GM19025 (cell line): Measurements from ENCODE around the gene GPC6.

ENCODE experiments used
- ATAC-seq: cut with Tn5 transposase; IDR thresholded peaks from one replicate; pipeline ENCODE4 v1.9.1; 2021; ENCODE audit warnings: mild to moderate bottlenecking, low read depth, moderate library complexity; ENCODE audit not compliant: unreplicated experiment

GPC6 gene

DNA sequence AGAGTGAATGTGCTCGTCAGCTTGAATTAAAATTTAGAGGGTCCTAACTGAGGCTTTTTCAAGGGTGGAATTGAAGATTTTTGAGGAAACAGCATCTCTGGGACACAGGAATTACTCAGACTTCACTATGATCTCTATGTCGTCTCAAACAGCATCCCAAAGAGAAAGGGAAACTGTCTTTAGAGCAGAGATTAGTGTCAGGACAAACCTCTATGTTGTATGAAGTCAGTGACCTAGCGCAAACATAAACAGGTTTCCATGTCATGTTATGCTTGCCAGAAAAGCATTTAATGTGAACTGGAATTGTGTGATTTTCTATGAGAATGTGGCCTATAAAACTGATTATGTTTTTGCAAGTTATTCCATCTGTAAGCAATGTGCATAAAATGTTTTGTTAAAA lies 573.7 kb downstream of the GPC6 start:
- ATAC-seq = no peak

DNA sequence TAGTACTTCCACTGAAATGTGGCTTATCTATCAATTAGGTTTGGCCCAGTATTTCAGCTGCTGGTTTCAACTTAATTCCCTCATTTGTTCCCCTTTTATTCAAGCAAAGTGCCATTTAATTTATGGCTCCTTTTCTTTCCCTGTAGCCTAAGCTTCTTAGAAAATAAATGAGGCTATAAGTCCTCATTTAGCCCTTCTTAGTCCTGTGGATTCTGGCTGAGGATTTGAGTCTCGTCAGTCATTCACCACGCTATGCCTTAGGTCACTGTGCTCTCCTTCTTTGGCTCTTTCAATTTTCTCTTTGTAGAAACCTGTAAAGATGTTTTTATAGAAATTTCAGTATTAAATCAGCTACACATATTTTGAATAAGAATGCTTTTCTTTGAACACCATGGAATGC lies 579.1 kb downstream of the GPC6 start:
- ATAC-seq = no peak

DNA sequence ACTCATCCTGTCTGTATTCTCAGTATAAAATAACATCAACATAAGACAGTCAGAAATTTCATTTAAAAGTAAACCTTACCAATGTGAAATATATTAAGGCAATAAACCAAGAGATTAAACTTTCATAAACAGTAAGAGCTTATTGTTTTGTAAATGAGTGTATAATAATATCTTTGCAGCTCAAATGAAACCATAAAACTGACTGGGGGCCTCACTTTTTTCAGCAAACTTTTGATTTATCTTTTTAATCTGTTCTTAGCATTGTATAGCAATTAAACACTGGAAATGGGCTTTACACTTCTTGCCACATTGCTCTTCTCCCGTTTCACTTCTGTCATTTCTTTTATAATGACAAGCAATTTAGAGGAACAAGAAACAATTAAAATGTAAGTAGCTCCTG lies 580.3 kb downstream of the GPC6 start:
- no peak for ATAC-seq

DNA sequence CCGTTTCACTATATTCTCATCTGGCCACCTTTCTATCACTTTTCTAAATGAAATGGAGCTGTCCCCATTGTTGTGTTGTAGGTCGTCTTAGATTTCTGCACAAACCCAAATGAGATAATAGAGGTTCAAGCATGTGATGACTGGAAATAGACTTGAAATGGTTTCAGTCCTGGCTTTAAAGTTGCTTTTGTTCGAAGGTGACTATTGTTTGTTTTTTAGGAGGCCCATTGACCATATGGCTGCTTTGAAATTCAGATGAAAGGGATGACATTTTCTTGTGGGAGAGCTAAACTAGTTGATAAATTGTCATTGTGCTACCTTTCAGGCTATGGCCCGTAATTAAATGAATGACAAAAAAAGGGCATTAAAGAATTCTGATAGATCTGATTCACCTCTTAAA lies 583.7 kb downstream of the GPC6 start:
- no peak for ATAC-seq

DNA sequence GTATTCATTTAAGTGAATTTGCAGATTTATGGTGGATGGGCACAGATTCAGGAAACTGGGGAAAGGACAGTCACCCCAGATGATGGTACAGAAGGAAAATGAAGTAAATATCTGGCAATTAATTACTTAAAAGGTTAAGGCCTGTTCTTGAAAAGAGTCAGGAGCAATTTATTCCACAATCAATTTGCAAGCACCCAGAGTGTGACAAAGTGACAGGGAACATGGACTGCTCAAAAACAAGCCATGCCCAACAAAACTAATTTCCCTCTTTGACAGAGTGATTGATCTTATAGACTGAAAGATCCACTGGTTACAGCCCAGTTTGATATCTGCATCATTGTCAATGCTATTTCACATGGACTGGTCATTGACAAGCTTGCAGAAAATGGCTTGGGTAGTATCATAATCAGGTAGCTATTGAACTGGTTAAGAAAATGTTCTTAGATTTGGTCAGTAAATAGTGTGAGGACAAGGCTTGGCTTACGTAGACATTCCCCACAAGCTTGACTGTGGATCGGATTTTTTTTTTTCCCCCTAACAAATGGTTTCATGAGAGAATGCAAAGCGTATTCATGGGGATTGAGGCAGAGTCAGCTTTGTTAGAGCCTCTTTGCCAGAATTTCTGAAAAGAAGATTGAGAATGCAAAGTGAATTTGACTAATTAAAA lies 584.6 kb downstream of the GPC6 start:
- ATAC-seq = no peak

DNA sequence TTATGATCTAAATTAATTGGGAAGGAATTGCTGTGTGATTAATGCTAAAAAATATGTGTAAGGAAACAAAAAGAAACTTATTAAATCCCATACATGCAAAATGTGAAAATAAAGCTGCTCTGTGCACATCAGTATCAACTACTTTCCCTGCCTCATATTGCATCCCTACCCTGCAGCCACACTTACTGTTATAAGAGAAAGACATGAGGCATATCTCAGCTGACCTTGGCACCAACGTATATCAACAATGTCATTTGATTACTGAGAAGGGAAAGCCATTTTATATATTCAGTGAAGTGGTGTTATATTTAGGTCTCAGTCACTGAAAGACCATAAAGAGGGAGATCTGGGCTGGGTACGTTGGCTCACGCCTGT lies 585.1 kb downstream of the GPC6 start:
- no peak for ATAC-seq

DNA sequence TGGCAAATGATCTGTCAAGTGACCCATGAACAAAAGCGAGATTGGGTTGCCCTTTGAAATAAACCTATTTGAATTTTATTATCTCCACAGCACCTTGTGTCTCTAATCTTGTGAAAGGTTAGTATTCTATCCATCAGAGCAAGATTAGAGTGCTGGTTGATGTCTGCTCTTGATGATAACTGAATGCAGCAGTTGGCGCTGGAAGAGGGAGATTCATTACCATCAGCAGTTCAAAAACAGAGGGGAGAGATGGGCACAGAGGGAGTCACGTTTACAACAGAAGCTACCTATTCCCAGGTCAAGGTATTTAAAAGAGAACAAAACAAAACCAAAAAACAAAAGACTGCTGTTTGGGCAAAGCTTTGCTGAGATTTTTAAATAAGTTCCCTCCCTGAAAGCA lies 588.1 kb downstream of the GPC6 start:
- ATAC-seq = no peak

DNA sequence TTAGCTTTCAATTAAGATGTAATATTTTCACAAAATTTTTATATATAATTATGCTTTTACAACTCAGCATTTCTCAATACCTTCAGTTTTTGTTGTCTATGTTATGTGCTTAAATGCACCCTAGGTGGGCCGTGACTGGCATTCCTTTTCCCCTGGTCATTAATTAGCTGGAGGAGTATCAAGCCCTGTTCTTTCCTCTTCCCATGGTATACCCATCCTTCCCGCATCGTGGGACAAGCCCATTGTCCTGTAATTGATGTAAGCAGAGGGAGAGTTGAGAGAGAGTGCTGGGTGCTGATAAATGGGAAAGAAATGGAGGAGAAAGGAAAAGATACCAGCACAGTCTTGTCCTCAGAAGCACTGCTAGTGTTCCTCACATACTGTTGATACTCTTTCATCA lies 591.7 kb downstream of the GPC6 start:
- no peak for ATAC-seq

DNA sequence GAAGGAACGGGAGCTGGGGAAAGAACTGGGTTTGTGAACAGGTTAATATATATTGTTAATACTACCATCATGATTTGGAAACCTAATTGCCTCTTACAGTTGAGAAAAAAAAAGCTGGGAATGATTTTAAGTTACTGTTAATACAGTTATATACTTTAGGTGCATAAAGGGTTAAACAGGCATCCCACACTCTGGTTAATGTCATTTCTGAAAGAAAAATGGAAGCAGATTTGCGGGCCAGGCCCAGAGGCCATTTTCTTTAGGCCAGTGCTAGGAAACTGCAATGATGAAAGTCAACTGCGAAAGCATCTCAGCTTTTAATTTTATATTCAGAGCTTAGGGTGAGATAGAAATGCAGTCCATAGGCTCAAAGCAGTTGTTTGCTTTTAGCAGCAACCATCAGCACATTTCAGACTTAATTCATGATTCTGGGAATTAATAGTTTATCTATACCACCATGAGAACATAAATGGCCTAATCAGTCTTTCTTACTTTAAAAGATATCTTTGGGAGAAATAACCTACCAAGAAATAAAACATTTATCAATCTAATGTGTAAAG lies 592.8 kb downstream of the GPC6 start:
- ATAC-seq = no peak

DNA sequence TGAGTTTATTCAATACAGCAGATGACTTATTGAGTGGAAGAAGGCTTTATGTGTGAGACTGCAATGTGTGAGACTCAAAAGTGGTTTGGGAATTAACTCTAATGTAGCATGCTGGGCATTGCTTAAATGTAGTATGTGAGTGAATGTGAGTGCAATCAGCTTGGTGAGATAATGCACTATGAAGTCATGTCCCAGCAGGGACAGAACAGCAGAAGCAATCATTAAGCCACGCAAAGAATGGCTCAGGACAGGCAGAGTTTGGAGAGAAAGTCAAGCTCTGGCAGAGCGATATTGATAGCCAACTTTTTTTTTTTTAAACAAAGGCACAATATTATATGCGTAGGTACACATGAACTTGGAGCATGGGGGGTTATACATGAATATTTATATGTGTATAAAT lies 597.7 kb downstream of the GPC6 start:
- ATAC-seq = no peak

DNA sequence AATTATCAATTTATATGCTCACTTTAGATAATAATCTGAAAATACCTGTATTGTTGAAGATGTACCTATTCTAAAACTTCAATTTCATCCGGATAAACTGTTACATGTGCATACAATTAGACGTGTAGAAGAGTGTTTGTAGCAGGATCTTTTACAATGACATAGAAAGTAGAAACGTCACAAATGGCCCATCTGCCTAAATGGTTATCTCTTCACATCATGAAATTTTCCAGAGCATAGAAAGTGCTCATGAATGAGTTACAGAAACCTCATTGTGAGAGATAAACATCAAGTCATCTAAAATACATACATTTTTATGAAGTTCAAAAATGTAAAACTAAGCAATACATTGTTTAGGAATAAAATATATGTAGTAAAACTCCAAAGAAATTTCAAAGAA lies 607.4 kb downstream of the GPC6 start:
- no peak for ATAC-seq

DNA sequence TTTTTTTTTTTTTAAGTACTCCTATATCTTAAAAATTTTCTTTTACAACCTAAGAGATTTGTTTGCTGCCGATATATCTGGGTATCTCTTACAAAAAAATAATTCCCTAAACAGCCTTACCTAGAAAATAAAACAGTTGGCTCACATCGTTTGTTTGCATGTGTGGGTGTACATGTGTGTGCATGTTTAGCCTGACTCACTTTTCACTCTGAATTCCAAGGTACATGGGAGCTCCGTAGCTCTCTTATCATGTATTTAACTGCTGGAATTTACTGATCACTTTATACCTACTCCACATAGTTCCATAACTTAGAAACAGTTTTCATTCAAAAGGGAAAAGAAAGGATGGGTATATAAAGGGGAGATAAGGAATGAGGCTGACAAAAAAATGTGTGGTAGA lies 616.5 kb downstream of the GPC6 start:
- no peak for ATAC-seq

DNA sequence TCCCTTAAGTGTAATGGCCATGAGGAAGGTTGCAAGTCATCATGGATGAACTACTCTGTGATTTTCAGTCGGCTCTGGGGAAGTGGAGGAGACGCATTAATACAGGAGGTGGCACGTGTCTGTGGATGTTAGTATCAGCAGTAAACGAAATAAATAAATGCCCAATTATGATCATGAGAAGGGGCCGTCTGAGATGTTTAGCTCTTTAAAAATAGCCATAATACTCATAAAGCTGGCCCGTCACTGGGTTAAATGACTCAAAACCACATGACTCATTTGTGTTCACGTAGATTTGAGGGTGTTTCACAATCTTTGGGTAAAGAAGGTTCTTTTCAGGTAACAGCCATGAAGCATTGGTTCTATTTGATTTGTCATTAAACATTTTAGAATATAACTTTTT lies 620.6 kb downstream of the GPC6 start:
- no peak for ATAC-seq

DNA sequence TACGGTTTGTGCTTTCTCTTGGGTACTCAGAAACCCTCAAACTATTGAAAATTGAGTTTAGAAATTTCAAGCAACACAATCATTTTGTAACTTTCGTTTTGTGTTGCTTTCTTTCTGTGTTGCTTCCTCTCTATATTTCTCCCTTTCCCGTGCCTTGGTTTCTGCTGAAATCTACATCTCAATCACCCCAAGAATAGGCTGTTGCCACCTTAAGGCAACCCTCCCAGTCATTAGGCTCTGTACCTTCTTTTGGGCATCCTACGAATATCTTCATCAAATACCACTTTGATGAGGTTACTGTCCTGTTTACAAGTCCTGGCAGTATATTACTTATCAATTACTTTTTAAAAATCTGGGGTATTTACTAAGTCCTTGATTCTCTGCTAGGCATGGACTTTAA lies 621.6 kb downstream of the GPC6 start:
- ATAC-seq = no peak

DNA sequence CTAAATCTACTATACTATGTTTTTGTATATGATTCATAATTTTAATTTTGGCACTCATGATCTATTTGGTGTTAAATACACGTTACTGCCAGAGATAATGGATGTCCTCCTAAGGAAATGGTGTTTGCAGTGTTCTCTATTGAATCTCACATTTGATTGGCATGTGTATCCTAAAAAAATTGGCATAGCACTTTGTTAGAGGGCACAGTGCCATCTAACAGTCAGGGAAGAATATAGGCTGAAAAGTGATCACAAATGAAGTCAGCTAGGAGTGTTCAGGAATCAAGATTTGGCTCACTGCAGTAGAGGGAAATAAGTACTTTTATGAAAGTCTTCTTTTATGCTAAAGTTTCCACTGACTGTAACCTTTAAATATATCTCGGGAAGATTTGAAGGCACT lies 624.6 kb downstream of the GPC6 start:
- ATAC-seq = no peak

DNA sequence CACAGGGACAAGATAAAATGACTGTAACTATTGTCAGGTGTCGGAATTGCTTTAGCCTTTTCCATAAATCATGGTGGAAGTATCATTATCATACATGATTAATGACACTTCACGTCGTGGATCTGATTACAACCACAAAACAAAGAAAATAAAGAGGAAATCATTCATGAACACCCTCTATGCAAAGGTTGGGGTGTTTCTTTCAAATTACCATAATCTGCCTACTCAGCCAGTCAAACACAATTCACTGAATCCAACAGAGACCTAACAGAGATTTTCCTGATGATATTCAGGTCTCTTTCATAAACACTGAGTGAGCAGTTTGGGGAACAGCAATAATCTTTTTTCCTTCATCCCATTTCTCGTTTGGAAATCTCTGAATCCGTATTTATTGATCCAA lies 627.3 kb downstream of the GPC6 start:
- no peak for ATAC-seq

DNA sequence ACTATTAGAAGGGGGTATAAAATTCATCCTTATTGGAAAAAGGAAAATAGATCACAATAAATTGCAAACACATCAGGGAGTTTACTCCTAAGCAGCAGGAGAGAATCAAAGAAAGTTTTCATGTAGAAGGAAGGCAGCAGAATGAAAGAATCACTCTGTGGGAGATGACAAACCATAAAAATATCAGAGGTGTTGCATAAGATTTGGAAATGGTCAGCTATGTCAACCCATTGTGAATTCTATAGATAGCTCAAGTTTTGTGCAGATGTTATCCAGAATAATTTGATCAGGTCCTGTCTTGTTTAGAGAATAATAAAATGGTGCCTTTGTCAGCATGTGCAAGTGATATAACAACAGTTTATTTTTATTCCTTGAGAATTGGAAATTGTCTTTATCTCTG lies 630.5 kb downstream of the GPC6 start:
- no peak for ATAC-seq

DNA sequence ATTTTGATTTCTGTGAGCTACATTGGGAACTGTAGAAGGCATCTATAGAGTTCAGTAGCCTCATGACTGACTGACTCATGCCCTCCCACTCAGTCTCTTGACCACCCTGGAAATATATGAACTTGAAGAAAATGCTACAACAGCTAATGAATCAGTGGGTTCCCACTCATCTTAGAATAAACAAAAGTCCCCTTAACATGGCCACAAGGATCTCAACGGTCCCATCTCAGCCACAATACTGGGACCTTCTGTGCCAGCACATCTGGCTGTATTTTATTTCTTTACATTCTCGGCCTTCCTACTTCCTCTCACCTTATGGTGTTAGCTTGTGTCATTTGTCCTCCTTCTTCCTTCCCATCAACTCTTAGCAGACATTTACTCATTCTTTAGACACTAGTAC lies 633.1 kb downstream of the GPC6 start:
- no peak for ATAC-seq

DNA sequence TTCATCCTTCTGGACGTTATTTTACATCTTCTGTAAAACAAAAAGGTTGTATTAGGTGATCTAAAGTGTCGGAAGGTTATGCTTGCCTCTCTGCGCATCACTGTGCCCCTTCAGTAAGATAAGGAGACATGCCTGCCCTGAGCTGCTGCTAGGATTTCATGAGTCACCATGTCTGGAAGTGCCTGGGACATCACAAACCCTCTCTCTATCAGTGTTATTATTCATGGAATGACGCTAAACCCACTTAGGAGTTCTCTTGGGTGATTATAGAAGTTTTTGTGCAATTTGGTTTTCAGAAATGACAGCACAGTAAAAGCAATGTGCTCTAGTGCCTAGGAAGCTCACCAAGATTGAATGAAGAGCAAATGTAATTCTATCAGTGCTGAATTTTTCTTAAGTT lies 635.2 kb downstream of the GPC6 start:
- ATAC-seq = no peak

DNA sequence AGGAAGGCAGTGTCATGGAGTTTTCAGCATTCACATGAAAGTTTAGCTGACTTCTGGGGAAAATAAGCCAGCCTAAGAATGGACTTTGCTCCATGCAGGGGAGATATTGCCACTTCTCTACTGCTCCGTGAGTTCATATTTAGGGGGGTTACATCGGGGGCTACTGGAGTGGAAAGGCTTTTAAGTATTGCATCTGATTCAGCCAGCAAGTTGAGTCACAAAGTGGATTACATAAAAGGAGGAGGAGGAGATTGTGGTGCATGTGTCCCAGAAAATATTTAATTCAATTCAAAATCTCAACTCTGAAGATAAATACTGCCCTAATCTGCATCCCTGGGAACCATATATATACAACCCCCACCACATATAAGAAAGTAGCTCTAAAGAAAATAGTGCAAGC lies 635.7 kb downstream of the GPC6 start:
- ATAC-seq = no peak

DNA sequence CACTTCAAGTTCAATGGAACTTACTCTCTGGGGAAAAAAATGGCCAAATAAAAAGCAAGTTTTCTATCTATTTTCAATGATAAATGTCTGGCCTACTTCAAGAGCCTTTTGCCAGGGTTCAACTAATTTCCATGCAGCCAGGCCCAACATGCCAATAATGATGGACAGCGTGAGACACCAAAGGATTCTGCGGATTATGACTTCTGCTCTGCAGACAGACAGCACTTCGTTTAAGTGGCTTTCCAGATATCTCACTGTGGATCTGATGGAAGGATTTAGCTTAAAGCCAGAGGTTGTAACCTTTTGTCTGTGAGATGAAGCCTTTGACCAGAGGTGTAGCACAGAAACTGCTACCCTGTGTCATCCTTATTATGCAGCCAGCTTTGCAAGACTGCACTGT lies 638.6 kb downstream of the GPC6 start:
- ATAC-seq = no peak

DNA sequence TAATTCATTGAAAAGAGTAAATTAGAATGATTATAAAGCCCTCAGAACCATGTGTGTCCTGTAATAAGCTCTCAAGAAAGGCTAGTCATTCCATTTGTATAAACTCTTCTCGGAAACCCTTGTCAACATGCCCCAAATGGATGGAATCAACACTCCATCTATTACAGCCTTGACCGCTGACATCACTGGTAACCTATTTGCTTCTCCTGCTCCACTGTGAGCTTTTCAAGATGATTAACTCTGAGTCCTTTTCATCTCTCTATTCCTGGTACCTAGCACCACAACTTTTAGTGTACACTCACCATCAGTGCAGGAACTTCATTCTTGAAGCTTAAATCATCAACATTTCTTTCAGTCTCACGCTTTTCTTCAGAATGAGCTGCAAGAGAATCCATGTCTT lies 640.9 kb downstream of the GPC6 start:
- no peak for ATAC-seq

DNA sequence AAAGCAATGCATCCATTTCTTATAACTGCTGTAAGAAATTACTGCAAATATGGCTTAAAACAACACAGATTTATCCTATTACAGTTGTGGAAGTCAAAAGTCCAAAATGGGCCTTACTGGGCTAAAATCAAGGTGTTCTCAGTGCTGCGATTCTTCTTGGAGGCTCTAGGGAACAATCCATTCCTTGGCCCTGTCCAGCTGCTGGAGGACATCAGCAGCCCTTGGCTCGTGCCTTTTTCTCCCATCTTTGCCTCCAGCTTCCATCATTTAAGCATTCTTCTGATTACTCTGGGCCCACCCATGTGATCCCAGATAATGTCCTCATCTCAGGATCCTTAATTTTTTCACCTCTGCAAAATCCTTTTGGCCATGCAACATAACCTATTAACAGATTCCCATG lies 645.8 kb downstream of the GPC6 start:
- no peak for ATAC-seq
